Measurements from ENCODE around the gene BCAS1.

- TF ChIP-seq CTCF (tag by site-specific recombination; IDR thresholded peaks at IDR 0.05), result peak; percentile 80
- TF ChIP-seq SCRT1 (tag by site-specific recombination; IDR thresholded peaks at IDR 0.05; ENCODE audit: borderline replicate concordance), result no peak
- TF ChIP-seq, protein P1, sequence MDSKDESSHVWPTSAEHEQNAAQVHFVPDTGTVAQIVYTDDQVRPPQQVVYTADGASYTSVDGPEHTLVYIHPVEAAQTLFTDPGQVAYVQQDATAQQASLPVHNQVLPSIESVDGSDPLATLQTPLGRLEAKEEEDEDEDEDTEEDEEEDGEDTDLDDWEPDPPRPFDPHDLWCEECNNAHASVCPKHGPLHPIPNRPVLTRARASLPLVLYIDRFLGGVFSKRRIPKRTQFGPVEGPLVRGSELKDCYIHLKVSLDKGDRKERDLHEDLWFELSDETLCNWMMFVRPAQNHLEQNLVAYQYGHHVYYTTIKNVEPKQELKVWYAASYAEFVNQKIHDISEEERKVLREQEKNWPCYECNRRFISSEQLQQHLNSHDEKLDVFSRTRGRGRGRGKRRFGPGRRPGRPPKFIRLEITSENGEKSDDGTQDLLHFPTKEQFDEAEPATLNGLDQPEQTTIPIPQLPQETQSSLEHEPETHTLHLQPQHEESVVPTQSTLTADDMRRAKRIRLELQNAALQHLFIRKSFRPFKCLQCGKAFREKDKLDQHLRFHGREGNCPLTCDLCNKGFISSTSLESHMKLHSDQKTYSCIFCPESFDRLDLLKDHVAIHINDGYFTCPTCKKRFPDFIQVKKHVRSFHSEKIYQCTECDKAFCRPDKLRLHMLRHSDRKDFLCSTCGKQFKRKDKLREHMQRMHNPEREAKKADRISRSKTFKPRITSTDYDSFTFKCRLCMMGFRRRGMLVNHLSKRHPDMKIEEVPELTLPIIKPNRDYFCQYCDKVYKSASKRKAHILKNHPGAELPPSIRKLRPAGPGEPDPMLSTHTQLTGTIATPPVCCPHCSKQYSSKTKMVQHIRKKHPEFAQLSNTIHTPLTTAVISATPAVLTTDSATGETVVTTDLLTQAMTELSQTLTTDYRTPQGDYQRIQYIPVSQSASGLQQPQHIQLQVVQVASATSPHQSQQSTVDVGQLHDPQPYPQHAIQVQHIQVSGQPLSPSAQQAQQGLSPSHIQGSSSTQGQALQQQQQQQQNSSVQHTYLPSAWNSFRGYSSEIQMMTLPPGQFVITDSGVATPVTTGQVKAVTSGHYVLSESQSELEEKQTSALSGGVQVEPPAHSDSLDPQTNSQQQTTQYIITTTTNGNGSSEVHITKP (tag by site-specific recombination; IDR thresholded peaks at IDR 0.05), result no peak
These were observed 130.6 kb downstream of the BCAS1 start for GRCh38 chr20:53939572-53940359.

Data from HEK293 (cell line).